ENCODE results near the gene TUT4.

- TF ChIP-seq CTCF (conservative IDR thresholded peaks at IDR 0.05; ENCODE audit: low read depth, low read length) (no peak), EZH2 (IDR thresholded peaks at IDR 0.05; ENCODE audit: borderline replicate concordance, low read depth, low read length, poor library complexity, severe bottlenecking) (no peak)
Observed at GRCh38 chr1:52463891-52464290, 89.0 kb downstream of the TUT4 start.
